HG03108 (cell line): Measurements from ENCODE around the gene ROR1.

ENCODE experiments used
- ATAC-seq: cut with Tn5 transposase; IDR thresholded peaks from one replicate; pipeline ENCODE4 v1.9.1; 2021; ENCODE audit warnings: moderate library complexity; ENCODE audit not compliant: unreplicated experiment

Gene ROR1

GRCh38 chr1:64001038-64001437 lies 227.2 kb downstream of the ROR1 start:
- no peak for ATAC-seq

GRCh38 chr1:64004451-64005025 lies 230.7 kb downstream of the ROR1 start:
- no peak for ATAC-seq

- ATAC-seq: no peak
Measured at GRCh38 chr1:64005801-64006200, 232.0 kb downstream of the ROR1 start.

DNA sequence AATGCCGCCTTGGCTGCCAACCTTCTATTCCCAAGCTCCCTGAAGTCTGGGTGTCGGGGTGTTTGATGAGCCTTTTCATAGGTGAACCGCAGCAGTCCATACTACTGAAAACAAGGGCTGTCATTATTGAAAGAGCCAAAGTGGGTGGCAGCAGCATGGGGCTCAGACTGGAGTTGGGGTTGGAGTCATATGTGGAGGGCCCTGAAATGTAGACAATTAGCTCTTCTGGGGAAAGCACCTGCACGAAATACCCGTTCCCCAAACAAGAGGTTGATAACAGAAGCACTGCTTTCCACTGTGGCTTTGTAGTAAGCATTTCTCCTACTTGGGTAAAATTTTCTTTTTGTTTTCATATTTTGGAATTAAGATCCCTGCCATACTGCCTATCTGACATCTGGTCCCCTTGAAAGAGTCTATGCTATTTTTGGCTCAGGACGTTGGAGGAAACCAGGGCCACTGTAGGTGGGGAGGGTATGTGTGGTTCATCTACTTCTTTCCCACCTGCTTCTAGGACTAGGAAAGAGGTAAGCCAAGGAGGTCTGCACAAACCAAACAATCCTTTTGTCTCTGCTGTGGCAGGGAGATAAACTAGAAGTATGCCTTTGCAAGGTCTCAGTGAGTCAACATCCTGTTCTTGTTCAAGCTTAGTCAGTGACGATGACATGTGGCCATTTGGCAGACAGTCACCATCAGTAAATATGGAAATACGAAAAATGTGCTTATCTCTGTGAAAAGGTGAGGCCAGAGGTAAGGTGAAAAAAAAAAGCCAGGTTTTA lies 232.6 kb downstream of the ROR1 start:
- no peak for ATAC-seq

DNA sequence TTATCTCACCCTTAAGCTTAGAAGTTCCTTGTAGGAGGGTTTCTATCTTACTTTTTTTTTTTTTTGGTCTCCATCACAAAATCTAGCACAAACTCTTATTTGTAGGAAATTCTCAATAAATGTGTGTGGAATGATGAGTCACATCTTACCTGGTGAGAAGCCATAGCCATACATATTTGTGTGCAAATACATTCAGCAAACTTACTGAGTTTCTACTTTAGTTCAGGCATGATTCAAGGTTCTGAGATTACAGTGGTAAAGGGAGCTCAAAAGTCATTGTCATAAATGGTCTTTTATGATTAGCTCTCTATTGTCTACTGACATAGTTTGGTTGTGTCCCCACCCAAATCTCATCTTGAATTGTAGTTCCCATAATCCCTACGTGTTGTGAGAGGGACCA lies 236.5 kb downstream of the ROR1 start:
- ATAC-seq: no peak

GRCh38 chr1:64013395-64013794 lies 239.6 kb downstream of the ROR1 start:
- no peak for ATAC-seq

GRCh38 chr1:64019818-64020217 lies 246.0 kb downstream of the ROR1 start:
- peak; percentile 80 for ATAC-seq

DNA sequence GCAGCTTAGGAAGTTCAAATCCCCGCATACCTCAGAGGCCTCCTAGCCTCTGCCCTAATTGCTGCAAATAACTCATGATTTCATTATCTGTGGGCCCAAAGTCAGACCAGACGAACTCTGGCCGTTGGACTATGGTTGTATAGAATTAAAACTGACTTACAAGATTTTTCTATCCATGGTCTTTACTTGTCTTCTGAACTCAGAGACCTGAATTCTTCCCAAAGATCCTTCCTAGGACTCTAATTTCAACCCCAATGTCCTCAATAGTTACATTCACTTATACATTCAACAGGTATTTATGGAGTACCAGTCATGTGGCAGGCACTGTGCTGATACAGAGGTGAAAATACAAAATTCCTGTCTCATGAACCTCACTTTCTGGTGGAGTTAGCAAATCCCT lies 247.2 kb downstream of the ROR1 start:
- ATAC-seq: no peak

DNA sequence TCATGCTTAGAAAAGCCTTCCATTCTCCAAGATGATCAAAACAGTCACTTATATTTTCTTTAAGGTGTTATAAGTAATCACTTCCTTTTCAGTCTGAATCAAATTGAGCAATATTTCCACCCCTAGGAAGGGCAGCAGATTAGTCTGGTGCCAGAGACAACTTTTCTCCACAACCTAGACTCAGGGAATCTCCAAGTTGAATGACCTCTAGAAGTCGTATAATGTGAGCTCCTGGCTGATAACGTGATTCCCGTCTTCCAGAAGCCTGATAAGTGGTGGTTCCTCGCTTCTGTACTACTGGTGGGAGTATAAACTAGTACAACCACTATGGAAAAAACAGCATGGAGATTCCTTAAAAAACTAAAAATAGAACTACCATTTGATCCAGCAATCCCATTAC lies 251.2 kb downstream of the ROR1 start:
- ATAC-seq: no peak

GRCh38 chr1:64029037-64029436 lies 255.2 kb downstream of the ROR1 start:
- no peak for ATAC-seq

- no peak for ATAC-seq
Measured at GRCh38 chr1:64030411-64030810, 256.6 kb downstream of the ROR1 start.

- no peak for ATAC-seq
Measured at GRCh38 chr1:64031236-64031635, 257.4 kb downstream of the ROR1 start.

- ATAC-seq: no peak
Measured at GRCh38 chr1:64033667-64034220, 259.9 kb downstream of the ROR1 start.

DNA sequence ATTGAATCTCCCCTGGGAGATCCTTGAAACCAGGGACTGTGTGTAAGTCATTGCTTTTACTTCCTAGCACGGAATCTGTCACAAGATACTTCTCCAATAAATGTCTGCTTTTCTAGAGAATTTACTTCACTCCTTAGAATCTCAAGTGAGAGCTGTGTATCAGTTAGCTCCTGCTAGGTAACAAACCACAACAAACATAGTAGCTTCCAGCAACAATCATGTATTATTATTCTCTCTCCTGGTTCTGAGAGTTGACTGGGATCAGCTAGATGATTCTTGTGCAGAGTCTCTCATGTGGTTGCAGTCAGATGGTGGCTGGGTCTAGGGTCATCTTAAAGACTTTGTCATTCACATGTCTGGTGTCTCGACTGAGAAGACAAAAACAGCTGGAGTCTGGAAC lies 262.7 kb downstream of the ROR1 start:
- ATAC-seq: no peak

DNA sequence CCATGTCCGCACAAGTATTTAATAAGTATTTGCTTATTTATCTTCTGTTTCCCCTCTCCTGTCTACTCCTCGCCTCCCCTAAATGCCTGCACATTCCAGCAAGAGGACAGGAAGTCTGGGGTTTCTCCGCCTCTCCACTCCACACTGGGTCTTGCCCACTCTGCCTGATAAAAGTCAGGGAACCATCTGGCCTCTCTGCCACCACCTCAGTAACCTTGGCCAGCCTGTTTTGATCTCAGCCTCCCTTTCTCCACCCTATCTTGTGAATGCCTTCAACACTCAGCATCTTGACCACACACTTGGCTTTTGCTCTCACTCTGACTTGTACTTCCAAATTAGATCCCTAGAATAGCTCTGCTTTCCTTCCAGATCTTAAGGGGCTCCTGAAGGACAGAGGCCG lies 264.3 kb downstream of the ROR1 start:
- ATAC-seq: no peak

- no peak for ATAC-seq
Measured at GRCh38 chr1:64038965-64039364, 265.1 kb downstream of the ROR1 start.

GRCh38 chr1:64039390-64039926 lies 265.6 kb downstream of the ROR1 start:
- ATAC-seq: no peak

GRCh38 chr1:64041371-64042131 lies 267.7 kb downstream of the ROR1 start:
- ATAC-seq: no peak

GRCh38 chr1:64042331-64043100 lies 268.7 kb downstream of the ROR1 start:
- no peak for ATAC-seq

GRCh38 chr1:64043288-64043687 lies 269.5 kb downstream of the ROR1 start:
- no peak for ATAC-seq

DNA sequence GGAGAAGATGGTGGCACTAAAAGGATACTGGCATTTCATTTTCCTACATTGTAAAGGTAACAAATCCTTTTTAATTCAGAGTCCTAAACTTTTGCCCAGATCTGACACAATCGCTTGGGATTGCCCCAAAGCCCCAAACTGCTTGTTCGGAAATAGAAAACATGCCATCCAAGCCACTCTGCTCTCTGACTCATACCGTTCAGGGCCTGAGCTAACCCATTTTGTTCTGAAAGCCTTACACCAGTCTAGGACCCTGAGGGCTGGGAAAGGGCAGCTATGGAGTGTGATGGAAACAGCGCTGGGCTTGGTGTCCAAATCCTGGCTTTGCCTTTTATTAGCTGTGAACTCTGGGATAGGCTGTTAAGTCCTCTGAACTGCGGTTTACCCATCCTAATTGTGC lies 270.2 kb downstream of the ROR1 start:
- ATAC-seq: no peak
